Fibroblast of lung (primary cell): ENCODE data around the gene CHD2.

Experiments used
- EZH2 ChIP-seq: IDR thresholded peaks from 2 replicates; pipeline ENCODE4 v1.5.1; 2012; ENCODE audit warnings: low read length, control low read depth, mild to moderate bottlenecking; ENCODE audit errors: missing control alignments
- TF ChIP-seq, protein P1 (sequence below), 2 donors: IDR thresholded peaks in 1 of 2; conservative IDR thresholded peaks in 1 of 2; 1 replicate in 1 of 2; 2 replicates in 1 of 2; pipeline ENCODE4 v1.5.1; 2011 to 2012; ENCODE audit warnings: low read length in 2 of 2, control low read depth in 1 of 2, inconsistent platforms in 1 of 2, low read depth in 1 of 2, mild to moderate bottlenecking in 1 of 2

DNA sequence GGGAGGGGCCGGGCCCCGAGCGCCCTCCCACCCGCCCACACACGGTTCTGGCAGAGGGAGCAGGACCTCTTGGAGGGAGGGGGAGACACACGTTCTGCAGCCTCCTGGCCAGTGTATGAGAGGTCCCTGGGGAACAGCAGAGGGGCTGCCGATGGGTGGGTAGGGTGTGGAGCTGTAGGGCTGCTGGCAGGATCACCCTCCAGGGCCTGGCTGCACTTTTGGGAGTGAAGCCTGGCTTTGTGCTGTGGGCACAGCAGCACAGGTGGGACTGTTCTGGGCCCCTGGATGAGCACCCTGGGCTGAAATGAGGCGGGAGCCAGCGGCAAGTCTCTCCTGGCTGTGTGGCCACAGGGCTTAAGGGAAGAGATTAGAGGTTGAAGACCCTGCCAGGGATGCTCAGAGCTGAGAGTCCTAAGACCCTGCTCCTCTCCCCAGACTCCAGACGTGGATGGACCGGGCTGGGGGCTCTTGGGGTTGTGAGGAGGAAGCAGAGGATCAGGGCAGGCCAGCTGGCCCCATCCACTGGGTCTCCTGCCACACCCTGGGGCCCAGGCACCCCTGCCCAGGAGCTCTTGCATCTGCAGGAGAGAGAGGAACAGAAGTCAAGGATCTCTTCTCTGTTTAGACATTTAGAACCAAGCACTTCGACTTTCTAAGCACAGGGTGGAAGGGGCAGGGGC is 143.6 kb downstream of the CHD2 start:
- TF ChIP-seq, protein P1, sequence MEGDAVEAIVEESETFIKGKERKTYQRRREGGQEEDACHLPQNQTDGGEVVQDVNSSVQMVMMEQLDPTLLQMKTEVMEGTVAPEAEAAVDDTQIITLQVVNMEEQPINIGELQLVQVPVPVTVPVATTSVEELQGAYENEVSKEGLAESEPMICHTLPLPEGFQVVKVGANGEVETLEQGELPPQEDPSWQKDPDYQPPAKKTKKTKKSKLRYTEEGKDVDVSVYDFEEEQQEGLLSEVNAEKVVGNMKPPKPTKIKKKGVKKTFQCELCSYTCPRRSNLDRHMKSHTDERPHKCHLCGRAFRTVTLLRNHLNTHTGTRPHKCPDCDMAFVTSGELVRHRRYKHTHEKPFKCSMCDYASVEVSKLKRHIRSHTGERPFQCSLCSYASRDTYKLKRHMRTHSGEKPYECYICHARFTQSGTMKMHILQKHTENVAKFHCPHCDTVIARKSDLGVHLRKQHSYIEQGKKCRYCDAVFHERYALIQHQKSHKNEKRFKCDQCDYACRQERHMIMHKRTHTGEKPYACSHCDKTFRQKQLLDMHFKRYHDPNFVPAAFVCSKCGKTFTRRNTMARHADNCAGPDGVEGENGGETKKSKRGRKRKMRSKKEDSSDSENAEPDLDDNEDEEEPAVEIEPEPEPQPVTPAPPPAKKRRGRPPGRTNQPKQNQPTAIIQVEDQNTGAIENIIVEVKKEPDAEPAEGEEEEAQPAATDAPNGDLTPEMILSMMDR (conservative IDR thresholded peaks at IDR 0.05 in 1 of 2, IDR thresholded peaks at IDR 0.05 in 1 of 2; ENCODE audit: low read depth in 1 of 2, low read length in 2 of 2): no peak
- TF ChIP-seq EZH2: no peak
